Measurements from ENCODE around the gene BRMS1.

- no peak for TF ChIP-seq EZH2 (IDR thresholded peaks at IDR 0.05; ENCODE audit: low read length, unreplicated experiment)
- no peak for TF ChIP-seq CTCF (conservative IDR thresholded peaks at IDR 0.05; ENCODE audit: low read depth, low read length)
- no peak for TF ChIP-seq EZH2phosphoT487 (IDR thresholded peaks at IDR 0.05; ENCODE audit: borderline replicate concordance, low read length)
These were observed 26.9 kb upstream of the BRMS1 start, which contains the start of gene SLC29A2 for GRCh38 chr11:66371627-66372415.

Data from PC-3 (cell line).